Endometrial microvascular endothelial cells (primary cell): ENCODE results near the gene FXYD7. TPM values are rescaled to one million over a fixed set of nuclear protein-coding genes. Genes with fewer than 3 reads are reported as not detected.
"Not testable (repeated sequence)": the region's sequence is repeated elsewhere in the genome, so short reads cannot be mapped to it uniquely, and the experiment has no call there.

Source experiments
- in situ Hi-C: cut with HindIII; loops from 2 replicates; pipeline ENCODE4 v1.10.0; 2017; ENCODE audit warnings: low sequenced_read_pairs, low pct_unique_long_range_greater_than_20kb; ENCODE audit errors: inconsistent ontology term
- total RNA-seq: library from RNA; depleted of rRNA; stranded (reverse); fragments of >200 nt; gene quantifications from one replicate; pipeline ENCODE4 v1.2.3, GENCODE V29; 2015; ENCODE audit errors: inconsistent ontology term

FXYD7 gene
- total RNA-seq, 1 donor from 2014 or later: not detected

GRCh38 chr19:35140207-35140961, 2.7 kb upstream of the FXYD7 start:
- in situ Hi-C loops: no loop called here

GRCh38 chr19:35140962-35141836, 1.9 kb upstream of the FXYD7 start:
- in situ Hi-C loops: no loop called here

- in situ Hi-C loops: no loop called here
These were observed 1.0 kb upstream of the FXYD7 start for GRCh38 chr19:35141837-35142605.

GRCh38 chr19:35142606-35143230, 337 bp upstream of the FXYD7 start:
- in situ Hi-C loops: no loop called here

GRCh38 chr19:35143818-35144217, 763 bp downstream of the FXYD7 start:
- in situ Hi-C loops: no loop called here

GRCh38 chr19:35144259-35144599, 1.2 kb downstream of the FXYD7 start:
- in situ Hi-C loops: no loop called here

- in situ Hi-C loops: no loop called here
These were observed 1.8 kb downstream of the FXYD7 start for GRCh38 chr19:35144600-35145436.

GRCh38 chr19:35146746-35147459, 3.8 kb downstream of the FXYD7 start:
- in situ Hi-C loops: no loop called here

GRCh38 chr19:35149463-35149862, 6.4 kb downstream of the FXYD7 start:
- in situ Hi-C loops: no loop called here

- in situ Hi-C loops: no loop called here
These were observed 7.4 kb downstream of the FXYD7 start for GRCh38 chr19:35150445-35150844.

- in situ Hi-C loops: no loop called here
These were observed 8.4 kb downstream of the FXYD7 start for GRCh38 chr19:35151273-35152065.

- in situ Hi-C loops: not testable (repeated sequence)
These were observed 10.1 kb downstream of the FXYD7 start for GRCh38 chr19:35153129-35153522.

- in situ Hi-C loops: no loop called here
These were observed 10.9 kb downstream of the FXYD7 start for GRCh38 chr19:35153701-35154524.

- in situ Hi-C loops: no loop called here
These were observed 11.7 kb downstream of the FXYD7 start, which contains the start of gene FXYD5 for GRCh38 chr19:35154525-35155406. Gene FXYD5, plus strand, starts transcription at chr19:35154735. Its CDS starts 816 bp downstream, at chr19:35155551.

GRCh38 chr19:35155441-35155840, 12.4 kb downstream of the FXYD7 start:
- in situ Hi-C loops: no loop called here
